GM18498 (cell line): Measurements from ENCODE around the gene P2RX3.
"Not testable (repeated sequence)": the region's sequence is repeated elsewhere in the genome, so short reads cannot be mapped to it uniquely, and the experiment has no call there.

Source experiments
- ATAC-seq: cut with Tn5 transposase; IDR thresholded peaks from one replicate; pipeline ENCODE4 v1.9.1; 2021; ENCODE audit warnings: mild to moderate bottlenecking, moderate library complexity; ENCODE audit not compliant: unreplicated experiment

Gene P2RX3

GRCh38 chr11:57394203-57394965, 56.2 kb downstream of the P2RX3 start:
- ATAC-seq: no peak

- no peak for ATAC-seq
Measured at GRCh38 chr11:57395905-57396623, 57.9 kb downstream of the P2RX3 start.

- ATAC-seq: no peak
Measured at GRCh38 chr11:57396744-57397143, 58.6 kb downstream of the P2RX3 start.

- no peak for ATAC-seq
Measured at GRCh38 chr11:57397394-57397990, 59.3 kb downstream of the P2RX3 start.

- ATAC-seq: no peak
Measured at GRCh38 chr11:57399221-57399620, 61.1 kb downstream of the P2RX3 start.

- ATAC-seq: no peak
Measured at GRCh38 chr11:57399972-57400578, 61.9 kb downstream of the P2RX3 start.

GRCh38 chr11:57402188-57403002, 64.2 kb downstream of the P2RX3 start:
- no peak for ATAC-seq

- ATAC-seq: not testable (repeated sequence)
Measured at GRCh38 chr11:57403003-57403801, 65.0 kb downstream of the P2RX3 start.

- no peak for ATAC-seq
Measured at GRCh38 chr11:57403802-57404147, 65.6 kb downstream of the P2RX3 start.

- ATAC-seq: no peak
Measured at GRCh38 chr11:57405271-57405860, 67.2 kb downstream of the P2RX3 start.

GRCh38 chr11:57406337-57406904, 68.3 kb downstream of the P2RX3 start:
- peak; percentile 81 for ATAC-seq

GRCh38 chr11:57407010-57407920, 69.1 kb downstream of the P2RX3 start:
- ATAC-seq: no peak

GRCh38 chr11:57407941-57408475, 69.9 kb downstream of the P2RX3 start:
- ATAC-seq: no peak

- no peak for ATAC-seq
Measured at GRCh38 chr11:57408771-57409170, 70.6 kb downstream of the P2RX3 start.

GRCh38 chr11:57409321-57410100, 71.4 kb downstream of the P2RX3 start:
- ATAC-seq: no peak

- ATAC-seq: no peak
Measured at GRCh38 chr11:57410287-57410686, 72.1 kb downstream of the P2RX3 start.

GRCh38 chr11:57413681-57414080, 75.5 kb downstream of the P2RX3 start:
- no peak for ATAC-seq
